ENCODE data around the gene PREX1. TPM values are rescaled to one million over a fixed set of nuclear protein-coding genes. Genes with fewer than 3 reads are reported as not detected.

Gene PREX1
- polyA plus RNA-seq, 1 donor (not counting 4 experiments of a cell fraction or from before 2014, with no cell fraction given) = 0.22 TPM

- Histone ChIP-seq H3K4me1 (ENCODE audit: control insufficient read depth, extremely low read depth, insufficient read depth, low read length) (no peaks in the 10 kb centered on the region), H3K9ac (ENCODE audit: control insufficient read depth, extremely low read depth, insufficient read depth, low read length) (no peak overlapping the region), H3K27me3 (ENCODE audit: control insufficient read depth, extremely low read depth, insufficient read depth, low read length) (peaks cover 4% of the 10 kb centered on the region), H3K4me2 (ENCODE audit: control insufficient read depth, extremely low read depth, insufficient read depth, low read depth, low read length) (no peak overlapping the region), H3K9me1 (ENCODE audit: control insufficient read depth, extremely low read depth, insufficient read depth, low read length) (no peaks in the 10 kb centered on the region), H4K20me1 (ENCODE audit: control insufficient read depth, extremely low read depth, insufficient read depth, low read length) (no peaks in the 10 kb centered on the region), H2AFZ (ENCODE audit: control insufficient read depth, low read length) (no peak overlapping the region), H3K4me3 (ENCODE audit: control insufficient read depth in 2 of 3, extremely low read depth in 1 of 3, insufficient read depth in 2 of 3, low read depth in 1 of 3, low read length in 3 of 3) (no peak overlapping the region), H3K27ac (ENCODE audit: control insufficient read depth, insufficient read depth, low read length) (no peak overlapping the region), H3K79me2 (ENCODE audit: control insufficient read depth, insufficient read depth, low read length) (no peaks in the 10 kb centered on the region), H3K36me3 (ENCODE audit: control insufficient read depth in 2 of 2, extremely low read depth in 1 of 2, insufficient read depth in 2 of 2, low read length in 2 of 2) (no peaks in the 10 kb centered on the region), H3K9me3 (ENCODE audit: control insufficient read depth, low read depth, low read length) (no peaks in the 10 kb centered on the region)
- no peak for FAIRE-seq
- no peak for DNase-seq (ENCODE audit: low read depth, low spot score)
- TF ChIP-seq CTCF (optimal IDR thresholded peaks at IDR 0.05 in 1 of 3, IDR thresholded peaks at IDR 0.05 in 1 of 3, conservative IDR thresholded peaks at IDR 0.05 in 1 of 3; ENCODE audit: extremely low read depth in 1 of 3, insufficient read depth in 2 of 3, low read length in 3 of 3) (no peak), EZH2 (IDR thresholded peaks at IDR 0.05; ENCODE audit: low read length) (no peak)
- dilution Hi-C loops (cut with MboI; ENCODE audit: extremely low pct_ligation_motif_present, low sequenced_read_pairs) = no loop called here
Measured at GRCh38 chr20:48861444-48861843, 33.6 kb upstream of the PREX1 start.

GRCh38 chr20:48858075-48858790 lies 30.4 kb upstream of the PREX1 start:
- Histone ChIP-seq H3K9me3 (ENCODE audit: control insufficient read depth, low read depth, low read length) (no peaks in the 10 kb centered on the region), H3K27me3 (ENCODE audit: control insufficient read depth, extremely low read depth, insufficient read depth, low read length) (peaks cover 3% of the 10 kb centered on the region), H3K9me1 (ENCODE audit: control insufficient read depth, extremely low read depth, insufficient read depth, low read length) (peaks cover 3% of the 10 kb centered on the region), H3K4me1 (ENCODE audit: control insufficient read depth, extremely low read depth, insufficient read depth, low read length) (no peaks in the 10 kb centered on the region), H3K4me2 (ENCODE audit: control insufficient read depth, extremely low read depth, insufficient read depth, low read depth, low read length) (no peak overlapping the region), H3K36me3 (ENCODE audit: control insufficient read depth in 2 of 2, extremely low read depth in 1 of 2, insufficient read depth in 2 of 2, low read length in 2 of 2) (no peaks in the 10 kb centered on the region), H3K4me3 (ENCODE audit: control insufficient read depth in 2 of 3, extremely low read depth in 1 of 3, insufficient read depth in 2 of 3, low read depth in 1 of 3, low read length in 3 of 3) (no peak overlapping the region), H3K9ac (ENCODE audit: control insufficient read depth, extremely low read depth, insufficient read depth, low read length) (no peak overlapping the region), H4K20me1 (ENCODE audit: control insufficient read depth, extremely low read depth, insufficient read depth, low read length) (no peaks in the 10 kb centered on the region), H3K27ac (ENCODE audit: control insufficient read depth, insufficient read depth, low read length) (no peak overlapping the region), H3K79me2 (ENCODE audit: control insufficient read depth, insufficient read depth, low read length) (no peaks in the 10 kb centered on the region), H2AFZ (ENCODE audit: control insufficient read depth, low read length) (no peak overlapping the region)
- dilution Hi-C loops (cut with MboI; ENCODE audit: extremely low pct_ligation_motif_present, low sequenced_read_pairs) = no loop called here
- DNase-seq (ENCODE audit: low read depth, low spot score) (no peak), FAIRE-seq (no peak)
- TF ChIP-seq EZH2 (IDR thresholded peaks at IDR 0.05; ENCODE audit: low read length) = no peak
- TF ChIP-seq CTCF (optimal IDR thresholded peaks at IDR 0.05 in 1 of 3, IDR thresholded peaks at IDR 0.05 in 1 of 3, conservative IDR thresholded peaks at IDR 0.05 in 1 of 3; ENCODE audit: extremely low read depth in 1 of 3, insufficient read depth in 2 of 3, low read length in 3 of 3) = no peak
